Measurements from ENCODE around the gene GADD45B. TPM values are rescaled to one million over a fixed set of nuclear protein-coding genes. Genes with fewer than 3 reads are reported as not detected.

GADD45B gene
- total RNA-seq, 1 experiment from 2014 or later: 16.2 TPM

GRCh38 chr19:2451138-2451537 lies 24.8 kb upstream of the GADD45B start:
- no peak overlapping the region for H3K18ac ChIP-seq (ENCODE audit: insufficient read length, low read depth, low read length)
- Mint-ChIP-seq H3K36me3 (ENCODE audit: insufficient read depth in 1 of 3, low read depth in 3 of 3) (peaks cover 0 to 12% (median 5%) of the 10 kb centered on the region in 3 experiments; a peak in 5 of 7 replicates), H3K4me1 (peaks cover 15 to 30% of the 10 kb centered on the region in 2 experiments), H3K27me3 (ENCODE audit: low read depth) (no peaks in the 10 kb centered on the region), H3K4me3 (no peak overlapping the region; a peak in 1 of 5 replicates), H3K9me3 (no peaks in the 10 kb centered on the region), H3K27ac (peak overlapping the region in 1 of 3 experiments; percentile 74; a peak in 1 of 7 replicates)
- no peak overlapping the region for H2BK120ac ChIP-seq (ENCODE audit: low read depth, low read length, poor library complexity, severe bottlenecking)
- no peak overlapping the region for H2AK5ac ChIP-seq (ENCODE audit: insufficient read length, low read length)
- H2BK20ac ChIP-seq (ENCODE audit: low read depth, low read length, poor library complexity, severe bottlenecking): no peak overlapping the region
- H3K23me2 ChIP-seq (ENCODE audit: insufficient read length, low read depth, low read length, poor library complexity, severe bottlenecking): no peaks in the 10 kb centered on the region
- H3K9ac ChIP-seq (ENCODE audit: extremely low read depth, insufficient read length, low read length): no peak overlapping the region
- H3T11ph ChIP-seq (ENCODE audit: low read length): no peak overlapping the region
- no peak overlapping the region for H3K4me2 ChIP-seq (ENCODE audit: insufficient read depth, insufficient read length, low read length)
- no peak overlapping the region for H4K8ac ChIP-seq (replicated peaks; ENCODE audit: insufficient read length, low read depth, low read length)
- no peak overlapping the region for H2BK12ac ChIP-seq (ENCODE audit: insufficient read length, low read depth, low read length)
- no peak overlapping the region for H2BK15ac ChIP-seq (ENCODE audit: low read depth, low read length)
- no peaks in the 10 kb centered on the region; the same call in 1 of the 2 replicates for H3K4me1 ChIP-seq (ENCODE audit: insufficient read depth, low read length)
- H3K79me1 ChIP-seq (ENCODE audit: insufficient read depth, low read depth, low read length, poor library complexity, severe bottlenecking): peaks cover 14% of the 10 kb centered on the region
- no peak for DNase-seq
- H3K56ac ChIP-seq (ENCODE audit: insufficient read length, low read depth, low read length): no peak overlapping the region
- no peak overlapping the region for H3K14ac ChIP-seq (ENCODE audit: insufficient read depth, low read length)
- no peaks in the 10 kb centered on the region for H3K27me3 ChIP-seq (ENCODE audit: insufficient read depth, low read length)
- no peak overlapping the region for H2BK5ac ChIP-seq (ENCODE audit: insufficient read length, low read length)
- no peak overlapping the region for H3K23ac ChIP-seq (ENCODE audit: insufficient read length, low read depth, low read length)
- H3K9me3 ChIP-seq (ENCODE audit: control insufficient read depth, low read depth, low read length): no peaks in the 10 kb centered on the region
- H4K20me1 ChIP-seq (ENCODE audit: control insufficient read depth, insufficient read depth, insufficient read length): no peaks in the 10 kb centered on the region
- H4K5ac ChIP-seq (ENCODE audit: insufficient read length, low read depth, low read length): no peak overlapping the region
- H4K91ac ChIP-seq (ENCODE audit: insufficient read length, low read depth, low read length): no peak overlapping the region
- no CpG with 5 or more reads among the region's 7 CpGs for WGBS (ENCODE audit: extremely low coverage, insufficient read length, low lambda C conversion rate)
- H3K79me2 ChIP-seq (ENCODE audit: insufficient read depth, low read length): peaks cover 43% of the 10 kb centered on the region; the same call in 1 of the 2 replicates
- no peak overlapping the region for H2AFZ ChIP-seq (ENCODE audit: low read length)
- no peak overlapping the region for H3K27ac ChIP-seq (ENCODE audit: insufficient read length, low read depth, low read length)
- no peak for TF ChIP-seq CTCF (conservative IDR thresholded peaks at IDR 0.05)
- no peak overlapping the region for H3K4ac ChIP-seq (ENCODE audit: low read depth, low read length)

Measured in H9 (cell line).